GM21423 (cell line): ENCODE data around the gene CNRIP1.
A peak's percentile ranks its signal among the peaks of the same experiment; 100 is the strongest.
"Not testable (repeated sequence)": the region's sequence is repeated elsewhere in the genome, so short reads cannot be mapped to it uniquely, and the experiment has no call there.

Experiments used
- ATAC-seq: cut with Tn5 transposase; IDR thresholded peaks from one replicate; pipeline ENCODE4 v1.9.1; 2021; ENCODE audit warnings: mild to moderate bottlenecking, moderate library complexity; ENCODE audit not compliant: unreplicated experiment

The CNRIP1 gene

DNA sequence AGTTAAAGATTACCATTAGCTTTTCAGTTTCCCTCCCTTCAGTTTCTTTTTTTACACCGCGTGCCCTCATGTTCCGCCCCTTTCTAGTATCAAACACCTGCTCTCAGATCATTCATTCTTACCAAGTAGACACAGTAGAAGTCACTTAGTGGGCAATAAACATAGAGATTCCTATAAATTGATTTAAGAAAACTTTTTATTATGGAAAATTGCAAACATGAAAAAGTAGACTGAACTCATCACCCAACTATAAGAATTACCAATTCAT lies 21.2 kb upstream of the CNRIP1 start:
- no peak for ATAC-seq

DNA sequence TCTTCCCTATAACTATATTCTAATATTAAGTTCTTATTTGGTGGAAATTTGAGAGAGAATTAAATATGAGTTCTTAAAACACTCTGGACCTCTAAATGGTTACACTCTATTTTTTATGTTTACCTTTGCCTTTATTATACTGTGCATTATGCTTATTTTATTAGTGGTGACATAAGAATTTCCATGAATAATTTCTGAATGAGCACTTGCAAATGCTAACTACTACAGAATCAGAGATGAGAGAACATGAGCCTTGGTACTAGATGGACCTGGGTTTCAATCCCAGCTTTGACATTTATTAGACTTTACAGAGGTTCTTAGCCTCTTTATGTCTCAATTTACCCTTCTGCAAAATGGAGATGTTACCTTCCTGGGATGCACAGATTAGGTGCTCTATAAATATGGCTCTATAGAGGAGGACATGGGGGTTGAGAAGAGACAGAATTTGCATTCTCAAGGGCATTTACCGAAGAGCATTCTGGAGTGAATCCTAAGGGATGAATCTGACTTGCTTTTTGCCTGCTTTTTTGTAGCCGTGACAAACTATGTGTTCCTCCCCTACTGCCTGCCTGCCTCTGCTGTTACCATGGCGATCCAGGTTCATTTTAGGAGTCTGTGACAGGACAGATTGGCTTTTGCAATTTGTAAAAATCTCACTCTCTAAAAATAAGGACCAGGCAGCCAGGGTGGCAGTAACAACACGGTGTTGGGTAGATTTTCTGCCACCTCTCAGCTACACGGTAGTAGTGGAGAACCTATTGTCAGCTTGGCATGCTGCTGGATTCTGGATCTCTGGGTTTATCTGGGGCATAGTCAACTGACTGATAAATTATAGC lies 20.7 kb upstream of the CNRIP1 start:
- ATAC-seq = no peak

DNA sequence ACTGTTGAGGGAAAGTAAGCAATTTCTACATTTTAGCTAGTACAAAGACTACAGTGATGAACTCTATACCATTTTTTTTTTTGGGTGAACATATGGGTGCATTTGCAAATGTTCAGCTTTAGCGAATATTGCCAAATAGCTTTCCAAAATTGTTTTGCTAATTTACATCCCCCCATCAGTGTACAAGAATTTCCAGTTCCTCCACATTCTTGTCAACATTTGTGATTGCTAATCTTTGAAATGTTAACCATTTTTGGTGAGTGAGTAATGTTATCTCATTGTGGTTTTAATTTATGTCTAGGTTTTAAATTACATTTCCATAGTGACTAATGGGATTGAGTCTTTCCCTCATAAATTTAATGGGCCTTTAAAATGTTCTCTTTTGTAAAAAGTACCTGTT lies 16.4 kb upstream of the CNRIP1 start:
- no peak for ATAC-seq

DNA sequence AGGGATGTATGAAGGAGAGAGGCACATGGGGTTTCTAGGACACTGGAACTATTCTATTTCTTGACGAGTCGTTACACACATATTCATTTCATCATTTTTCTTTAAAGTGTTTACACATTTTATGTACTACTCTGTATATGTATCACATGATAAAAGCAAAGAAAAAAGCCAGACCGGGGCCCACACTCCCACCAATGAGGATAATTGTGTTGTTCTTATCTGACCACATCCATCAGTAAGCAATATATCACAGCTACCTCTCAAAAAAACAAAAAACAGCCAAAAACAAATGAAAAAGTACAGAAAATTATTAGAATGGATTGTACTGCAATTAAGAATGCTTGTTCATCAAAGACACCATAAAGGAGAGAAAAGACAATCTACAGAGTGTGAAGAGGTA lies 14.2 kb upstream of the CNRIP1 start:
- no peak for ATAC-seq

DNA sequence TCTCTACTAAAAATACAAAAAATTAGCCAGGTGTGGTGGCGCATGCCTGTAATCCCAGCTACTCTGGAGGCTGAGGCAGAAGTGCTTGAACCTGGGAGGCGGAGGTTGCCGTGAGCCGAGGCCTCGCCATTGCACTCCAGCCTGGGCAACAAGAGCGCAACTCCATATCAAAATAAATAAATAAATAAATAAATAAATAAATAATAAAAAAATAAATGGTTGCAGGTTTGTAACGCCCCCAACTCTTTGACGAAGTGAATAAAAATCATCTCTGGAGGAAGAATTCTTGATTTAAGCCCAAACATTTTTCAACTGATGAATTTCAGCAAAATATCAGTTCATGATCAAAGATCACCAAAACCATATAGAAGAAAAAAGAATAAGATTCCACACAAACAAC lies 13.3 kb upstream of the CNRIP1 start:
- no peak for ATAC-seq

DNA sequence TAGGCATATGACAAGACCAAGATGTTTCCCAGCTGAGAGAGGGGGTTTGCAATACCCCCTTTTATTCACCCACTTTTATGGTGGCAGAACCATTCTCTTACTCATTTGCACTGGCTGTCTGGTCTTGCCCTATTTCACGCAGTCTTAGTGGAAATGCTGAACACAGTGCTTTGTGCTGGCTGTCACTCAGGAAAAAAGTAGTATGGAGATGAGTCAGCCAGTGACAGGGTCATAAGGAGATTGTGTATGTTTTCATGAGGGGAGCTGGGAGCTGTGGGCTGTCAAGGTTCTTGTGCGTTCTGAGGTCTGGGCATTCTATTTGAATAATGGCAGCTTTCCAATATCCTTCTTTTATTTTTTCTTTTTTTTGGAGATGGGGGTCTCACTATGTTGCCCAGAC lies 10.9 kb upstream of the CNRIP1 start:
- no peak for ATAC-seq

DNA sequence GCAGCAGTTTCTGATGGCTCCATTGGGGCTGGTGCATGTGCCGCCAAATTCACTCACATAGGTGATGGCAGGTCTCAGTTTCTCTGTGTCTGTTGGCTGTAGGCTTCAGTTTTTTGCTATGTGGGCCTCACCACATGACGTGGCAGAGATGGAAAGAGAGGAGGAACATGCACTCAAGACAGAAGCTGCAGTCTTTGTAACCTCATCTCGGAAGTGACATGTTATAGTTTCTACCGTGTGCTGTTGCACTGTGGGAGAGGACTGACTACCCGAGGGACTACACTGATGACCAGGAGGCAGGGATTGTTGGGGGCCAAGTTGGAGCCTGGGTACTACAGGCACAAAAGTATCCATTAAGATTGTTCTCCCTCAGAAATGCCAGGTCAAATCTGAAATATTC lies 9.2 kb upstream of the CNRIP1 start:
- no peak for ATAC-seq

DNA sequence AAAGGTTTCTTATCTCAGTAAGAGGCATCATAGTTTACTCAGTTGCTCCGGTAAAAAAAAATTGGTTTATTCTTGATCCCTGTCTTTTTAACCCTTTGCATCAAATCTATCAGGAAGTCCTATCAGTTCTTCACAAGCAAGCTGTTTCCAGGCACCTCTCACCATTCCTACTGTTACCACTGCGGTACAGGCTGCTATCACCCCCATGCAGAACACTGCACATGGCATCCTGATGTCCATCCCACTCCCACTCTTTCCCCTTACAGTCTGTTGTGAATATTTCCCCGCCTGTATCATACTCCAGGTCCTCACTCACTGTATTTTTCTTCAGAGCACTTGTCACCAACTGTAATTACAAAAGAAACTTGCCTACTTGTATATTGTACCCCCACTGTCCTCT lies 5.3 kb upstream of the CNRIP1 start:
- ATAC-seq = no peak

DNA sequence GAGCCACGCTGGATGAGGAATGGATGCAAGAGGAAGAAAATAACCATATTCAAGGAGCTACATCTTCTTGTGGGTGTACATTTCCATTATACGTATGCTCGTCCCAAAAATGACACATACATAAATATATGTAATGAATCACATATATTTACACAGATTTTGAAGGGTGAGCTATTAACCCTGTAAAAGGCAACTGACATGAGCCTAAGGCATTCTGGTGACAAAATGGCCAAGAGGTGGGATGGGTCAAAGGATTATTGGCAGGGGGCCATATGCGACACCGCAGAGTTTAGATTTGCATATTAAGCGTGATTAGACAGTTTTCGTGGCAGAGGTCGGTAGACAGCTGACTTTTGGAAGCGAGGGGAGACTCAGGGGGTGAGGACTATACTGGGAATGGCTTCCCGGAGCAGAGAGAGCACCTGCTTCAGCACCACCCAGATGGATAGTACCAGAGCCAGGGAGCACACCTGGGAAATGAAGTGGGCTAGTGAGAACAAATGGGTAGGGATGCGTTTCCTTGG lies 431 bp upstream of the CNRIP1 start:
- no peak for ATAC-seq

DNA sequence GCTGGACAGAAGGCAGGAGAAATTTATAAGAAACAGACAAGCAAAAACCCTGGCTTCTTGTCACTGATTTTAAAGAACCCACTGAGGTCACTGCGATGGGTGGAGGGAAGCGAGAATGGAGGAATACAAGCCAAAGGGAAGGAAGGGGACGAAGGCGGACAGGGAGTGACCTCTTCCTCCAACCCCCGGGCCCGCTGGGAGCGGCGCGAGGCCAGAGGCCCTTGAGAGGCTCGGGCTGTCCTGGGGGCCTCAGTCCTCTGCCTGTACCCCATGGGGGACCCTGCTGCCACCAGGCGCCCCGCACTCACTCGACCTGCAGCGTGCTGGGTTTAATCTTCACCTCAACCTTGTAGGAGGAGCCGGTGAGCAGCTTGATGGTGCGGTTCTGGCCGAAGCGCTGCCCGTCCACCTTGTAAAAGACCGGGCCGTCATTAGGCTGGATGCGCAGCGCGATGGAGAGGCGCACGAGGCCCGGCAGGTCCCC lies 793 bp downstream of the CNRIP1 start:
- no peak for ATAC-seq

DNA sequence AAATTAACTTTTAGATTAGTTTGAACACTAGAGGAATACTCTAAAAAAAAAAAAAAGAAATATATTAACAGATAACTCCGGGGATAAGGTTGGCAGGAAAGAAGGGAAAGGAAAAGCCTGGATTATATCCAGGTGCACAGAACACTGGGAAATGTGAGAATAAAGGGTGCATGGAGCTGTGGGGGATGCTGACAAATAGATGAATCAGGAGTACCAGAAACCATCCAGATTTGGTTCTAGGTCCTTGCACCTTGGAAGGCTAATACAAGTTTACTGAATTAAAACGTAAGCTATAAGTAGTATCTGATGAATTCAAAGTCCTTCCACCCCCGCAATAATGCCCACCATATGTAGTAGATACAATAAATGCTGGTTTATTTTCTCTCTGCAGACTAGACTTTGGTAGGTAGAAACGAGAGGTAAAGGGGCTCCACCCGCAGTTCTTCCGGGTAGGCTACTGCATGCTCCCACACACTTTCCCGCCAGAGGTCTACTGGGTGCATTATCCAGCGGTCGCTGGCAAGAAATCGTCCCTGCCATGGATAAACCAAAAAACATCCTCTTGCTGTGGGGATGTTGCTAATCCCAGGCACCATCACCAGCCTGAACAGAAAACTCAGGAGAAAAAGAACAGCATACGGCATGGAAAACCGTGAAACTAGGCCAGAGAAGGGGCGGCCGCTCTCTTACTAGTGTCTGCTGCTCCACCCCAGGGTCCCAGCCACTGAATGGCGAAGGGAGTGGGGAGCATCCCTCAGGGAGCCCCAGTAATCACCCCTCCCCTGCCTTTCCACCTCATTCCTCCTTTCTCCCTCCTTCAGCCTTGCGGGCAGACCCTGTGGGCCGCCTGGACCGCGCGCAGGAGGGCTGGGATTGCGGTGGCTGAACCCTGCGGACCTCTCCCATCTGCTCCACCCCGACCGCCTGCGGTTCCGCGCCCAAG lies 1.5 kb downstream of the CNRIP1 start:
- no peak for ATAC-seq

DNA sequence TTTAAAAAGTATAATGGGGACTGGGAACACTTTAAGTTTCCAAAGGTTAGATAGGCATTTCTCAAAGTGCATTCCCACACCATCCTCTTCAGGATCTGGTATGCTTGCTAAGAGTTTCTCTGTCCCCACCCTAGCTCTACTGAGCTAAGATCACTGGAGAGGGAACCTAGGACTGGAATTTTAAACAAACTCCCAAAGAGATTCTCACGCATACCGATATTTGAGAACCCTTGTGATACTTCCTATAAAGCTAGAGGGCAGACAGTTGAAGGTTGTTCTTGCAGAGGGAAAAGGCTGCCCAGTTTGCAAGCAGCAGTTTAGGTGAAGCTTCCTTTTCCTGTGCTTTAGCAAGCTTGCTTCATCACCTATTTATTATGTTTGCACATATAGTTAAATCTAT lies 3.6 kb downstream of the CNRIP1 start:
- no peak for ATAC-seq

DNA sequence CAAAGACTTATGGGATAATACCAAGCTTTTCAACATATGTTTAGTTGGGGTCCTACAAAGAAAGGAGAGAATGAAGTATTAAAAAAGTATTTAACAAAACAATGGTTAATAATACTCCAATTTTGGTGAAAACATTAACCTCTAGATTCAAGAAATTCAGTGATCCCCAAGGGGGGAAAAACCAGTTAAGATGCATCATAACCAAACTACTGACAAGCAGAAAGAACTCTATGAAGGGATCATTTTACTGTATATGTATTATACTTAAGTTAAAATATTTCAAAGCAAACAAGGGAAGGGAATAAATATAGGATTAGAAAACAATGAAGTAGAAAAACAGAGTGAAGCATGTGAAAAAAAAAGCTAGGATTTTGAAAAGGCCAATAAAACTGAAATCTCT lies 8.7 kb downstream of the CNRIP1 start:
- no peak for ATAC-seq

DNA sequence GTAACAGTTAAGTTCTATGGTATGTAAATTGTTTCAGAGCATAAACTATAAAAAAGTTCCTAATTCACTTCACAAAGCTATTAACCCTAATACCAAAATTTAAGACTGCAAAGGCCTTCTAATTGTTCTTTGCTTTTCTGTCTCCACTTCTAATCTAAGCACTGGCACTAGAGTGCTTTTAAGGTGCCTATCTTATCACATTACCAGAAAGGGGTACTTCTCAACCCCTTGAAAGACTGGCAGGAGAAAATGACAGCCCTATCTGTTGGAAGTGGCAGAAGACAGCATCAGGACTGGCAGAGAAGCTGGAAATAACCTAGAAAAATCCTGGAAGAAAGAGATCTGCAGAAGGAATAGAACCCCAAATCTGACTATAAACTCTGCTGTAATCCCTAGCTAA lies 10.3 kb downstream of the CNRIP1 start:
- no peak for ATAC-seq

DNA sequence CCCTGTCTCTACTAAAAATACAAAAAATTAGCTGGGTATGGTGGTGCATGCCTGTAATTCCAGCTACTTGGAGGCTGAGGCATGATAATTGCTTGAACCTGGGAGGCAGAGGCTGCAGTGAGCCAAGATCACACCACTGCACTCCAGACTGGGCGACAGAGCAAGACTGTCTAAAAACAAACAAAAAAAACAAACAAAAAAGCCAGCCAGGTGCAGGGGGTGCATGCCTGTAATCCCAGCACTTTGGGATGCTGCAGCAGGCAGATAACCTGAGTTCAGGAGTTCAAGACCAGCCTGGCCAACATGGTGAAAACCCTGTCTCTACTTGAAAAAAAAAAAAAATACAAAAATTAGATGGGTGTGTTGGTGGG lies 15.9 kb downstream of the CNRIP1 start:
- not testable (repeated sequence) for ATAC-seq

DNA sequence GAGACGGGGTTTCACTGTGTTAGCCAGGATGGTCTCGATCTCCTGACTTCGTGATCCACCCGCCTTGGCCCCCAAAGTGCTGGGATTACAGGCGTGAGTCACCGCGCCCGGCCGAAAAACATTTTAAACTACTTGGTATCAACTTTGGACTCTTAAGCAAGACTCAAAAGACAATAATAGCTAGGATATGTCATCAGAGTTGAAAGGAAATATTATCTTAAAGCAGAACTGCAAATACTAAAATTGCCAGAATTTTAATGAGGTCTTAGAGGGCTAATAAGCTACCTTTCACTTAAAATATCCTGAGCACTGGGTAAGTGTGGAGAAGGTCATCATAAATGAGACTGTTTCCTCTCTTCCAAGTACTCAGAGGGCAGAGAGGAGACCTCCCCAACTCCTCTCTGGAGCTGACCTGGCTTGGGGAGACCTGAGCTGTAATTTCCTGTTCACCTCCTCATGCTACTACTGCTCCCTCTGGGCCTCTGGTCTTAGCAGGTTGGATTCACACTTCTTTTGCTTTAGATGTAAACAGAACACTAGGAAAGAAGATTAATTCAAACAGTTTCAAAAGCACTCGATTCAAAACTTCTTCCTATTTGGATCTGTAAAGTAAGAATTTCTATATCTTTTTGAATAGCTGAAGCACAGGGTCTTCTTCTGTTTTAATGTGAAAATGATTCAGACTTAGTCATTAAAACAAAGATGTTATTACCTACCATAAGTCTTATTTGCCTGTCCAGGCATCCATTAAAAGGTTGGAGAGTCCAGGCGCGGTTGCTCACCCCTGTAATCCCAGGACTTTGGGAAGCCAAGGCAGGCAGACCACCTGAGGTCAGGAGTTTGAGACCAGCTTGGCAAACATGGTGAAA lies 16.5 kb downstream of the CNRIP1 start:
- no peak for ATAC-seq

DNA sequence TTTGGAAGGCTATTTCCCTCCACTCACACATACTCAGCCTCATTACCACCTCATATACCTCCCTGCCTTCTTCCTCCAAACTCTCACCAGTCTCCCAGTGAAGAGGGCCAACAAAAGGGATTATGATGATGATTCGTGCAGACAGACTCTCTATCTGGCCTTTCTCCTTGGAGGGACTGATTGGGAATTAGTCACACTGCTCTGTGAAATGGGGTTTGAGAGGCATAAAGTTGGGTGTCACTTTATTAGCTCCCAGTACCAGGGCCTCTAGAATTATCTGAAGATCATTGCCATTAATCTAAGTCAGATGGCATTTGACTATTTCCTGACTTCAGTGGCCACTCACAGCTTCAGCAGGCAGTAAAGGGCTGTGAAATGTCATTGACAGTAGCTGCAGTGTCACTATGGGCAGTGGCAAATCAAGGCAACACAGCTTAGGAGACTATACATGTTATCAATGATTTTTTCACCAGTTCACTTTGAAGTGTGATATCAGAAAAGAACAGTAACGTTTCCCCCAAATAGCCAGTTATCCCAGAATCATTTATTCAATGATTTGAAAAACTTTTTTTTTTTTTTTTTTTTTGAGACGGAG lies 17.4 kb downstream of the CNRIP1 start:
- ATAC-seq = no peak

DNA sequence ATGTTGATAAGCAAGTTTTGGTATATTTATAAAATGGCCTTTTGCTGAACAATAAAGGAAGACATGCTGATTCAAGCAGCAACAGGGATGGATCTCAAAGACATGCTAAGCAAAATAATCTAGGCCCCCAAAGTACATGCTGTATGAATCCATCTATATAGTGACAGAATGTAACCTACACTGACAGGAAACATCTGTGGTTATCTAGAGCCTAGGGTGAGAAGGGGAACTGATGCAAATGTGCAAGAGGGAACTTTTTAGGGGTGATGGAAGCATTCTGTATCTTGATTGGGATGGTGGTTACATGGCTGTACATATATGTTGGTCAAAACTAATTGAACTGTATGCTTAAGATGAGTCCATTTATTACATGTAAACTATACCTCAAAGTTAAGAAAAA lies 24.2 kb downstream of the CNRIP1 start:
- peak; percentile 76 for ATAC-seq

DNA sequence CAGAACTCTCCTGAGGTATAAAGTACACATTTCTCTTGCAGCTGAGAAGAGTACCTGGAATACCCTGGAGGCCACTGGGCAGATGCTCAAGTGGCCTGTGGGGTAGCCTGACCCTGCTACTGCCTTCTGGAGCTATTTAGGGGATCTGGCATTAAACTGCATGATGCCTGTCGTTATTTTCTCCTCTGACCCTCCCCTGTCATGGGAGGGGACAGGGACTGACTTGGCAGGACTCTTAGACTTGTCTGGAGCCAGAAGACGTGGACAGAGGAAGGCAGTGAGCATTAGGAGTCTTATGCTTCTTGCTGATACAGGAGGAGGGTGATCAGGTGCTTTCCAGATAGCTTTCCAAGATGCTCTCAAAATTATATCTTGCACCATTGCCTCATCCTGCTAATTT lies 24.8 kb downstream of the CNRIP1 start:
- ATAC-seq = no peak

DNA sequence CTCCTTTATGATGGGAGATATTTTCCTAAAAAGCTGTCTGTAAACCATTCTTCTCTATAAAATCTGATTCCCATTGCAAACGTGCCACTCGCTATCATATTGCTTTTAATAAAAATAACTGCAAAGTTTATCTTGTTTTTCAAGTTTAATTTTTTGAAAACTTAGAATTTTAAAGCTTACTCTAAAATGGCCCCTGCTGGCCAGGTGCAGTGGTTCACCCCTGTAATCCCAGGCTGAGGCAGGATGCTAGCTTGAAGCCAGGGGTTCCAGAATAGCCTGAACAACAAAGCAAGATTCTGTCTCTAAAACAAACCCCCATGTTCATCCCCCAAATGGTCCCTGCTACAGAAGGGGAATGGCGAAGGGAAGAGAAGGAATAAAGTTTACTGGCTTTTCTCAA lies 25.6 kb downstream of the CNRIP1 start:
- no peak for ATAC-seq

DNA sequence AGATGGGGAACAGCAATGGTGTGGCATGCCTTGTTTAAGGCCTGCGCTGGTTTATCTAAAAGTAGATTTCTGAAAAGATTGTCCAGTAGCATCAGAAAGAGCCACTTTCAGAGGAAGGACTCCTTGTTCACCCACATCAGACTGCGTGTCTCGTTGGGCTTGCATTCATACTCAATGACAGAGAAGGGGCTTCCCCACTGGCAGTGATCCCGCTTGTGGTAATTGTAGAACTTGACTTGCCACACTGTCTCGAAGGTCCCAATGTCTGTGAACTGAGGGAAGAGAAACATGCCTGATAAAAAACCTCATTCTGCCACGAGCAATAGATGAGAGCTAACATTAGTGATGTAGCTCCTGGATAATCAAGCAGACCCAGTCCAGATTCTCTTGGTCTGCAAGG lies 26.0 kb downstream of the CNRIP1 start:
- no peak for ATAC-seq
